Dedifferentiated amniotic fluid mesenchymal stem cell (primary cell): ENCODE measurements around the gene SPTBN4.
"Not testable (repeated sequence)": the region's sequence is repeated elsewhere in the genome, so short reads cannot be mapped to it uniquely, and the experiment has no call there.

Source experiments
- DNase-seq: peaks from one replicate; pipeline ENCODE4 v3.0.0-alpha.2; 2016; ENCODE audit errors: extremely low spot score

SPTBN4 gene

DNA sequence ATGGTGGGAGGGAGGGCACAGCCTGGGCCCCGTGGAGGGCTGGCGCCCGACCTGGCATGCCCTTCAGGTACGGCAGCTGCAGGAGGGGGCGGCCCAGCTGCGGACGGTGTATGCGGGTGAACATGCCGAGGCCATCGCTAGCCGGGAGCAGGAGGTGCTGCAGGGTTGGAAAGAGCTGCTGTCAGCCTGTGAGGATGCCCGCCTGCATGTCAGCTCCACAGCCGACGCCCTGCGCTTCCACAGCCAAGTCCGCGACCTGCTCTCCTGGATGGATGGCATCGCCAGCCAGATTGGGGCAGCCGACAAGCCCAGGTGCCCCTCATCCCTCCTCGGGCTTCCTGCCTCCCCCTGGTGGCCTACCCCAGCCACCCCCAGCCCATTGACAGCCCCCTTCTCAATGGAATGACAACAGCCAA is 93.3 kb downstream of the SPTBN4 start:
- DNase-seq, result no peak

DNA sequence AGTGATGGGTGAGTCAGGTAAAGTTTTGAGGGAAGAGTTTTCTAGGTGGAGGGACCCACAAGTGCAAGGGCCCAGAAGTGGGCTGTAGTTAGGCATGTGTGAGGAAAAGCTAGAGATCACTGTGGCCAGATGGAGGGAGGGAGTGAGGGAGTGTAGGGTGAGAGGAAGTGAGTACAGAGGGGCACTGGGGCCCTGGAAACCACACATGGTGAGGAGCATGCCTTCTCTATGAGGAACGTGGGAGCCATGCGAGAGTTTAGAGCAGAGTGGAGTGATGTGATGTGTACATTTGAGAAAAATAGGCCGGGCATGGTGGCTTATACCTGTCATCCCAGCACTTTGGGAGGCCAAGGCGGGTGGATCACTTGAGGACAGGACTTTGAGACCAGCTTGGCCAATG is 95.1 kb downstream of the SPTBN4 start:
- no peak for DNase-seq

DNA sequence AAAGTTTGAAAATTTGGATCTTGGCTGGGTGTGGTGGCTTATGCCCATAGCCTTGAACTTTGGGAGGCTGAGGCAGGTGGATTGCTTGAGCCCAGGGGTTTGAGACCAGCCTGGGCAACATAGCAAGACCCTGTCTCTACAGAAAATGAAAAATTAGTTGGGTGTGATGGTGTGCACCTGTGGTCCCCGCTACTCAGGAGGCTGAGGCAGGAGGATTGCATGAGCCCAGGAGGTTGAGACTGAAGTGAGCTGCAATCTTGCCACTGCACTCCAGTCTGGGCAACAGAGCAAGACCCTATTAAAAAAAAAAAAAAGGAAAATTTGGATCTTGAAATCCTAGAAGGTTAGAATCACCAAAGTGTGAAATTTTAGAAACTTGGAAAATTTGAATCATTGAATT is 97.7 kb downstream of the SPTBN4 start:
- not testable (repeated sequence) for DNase-seq

DNA sequence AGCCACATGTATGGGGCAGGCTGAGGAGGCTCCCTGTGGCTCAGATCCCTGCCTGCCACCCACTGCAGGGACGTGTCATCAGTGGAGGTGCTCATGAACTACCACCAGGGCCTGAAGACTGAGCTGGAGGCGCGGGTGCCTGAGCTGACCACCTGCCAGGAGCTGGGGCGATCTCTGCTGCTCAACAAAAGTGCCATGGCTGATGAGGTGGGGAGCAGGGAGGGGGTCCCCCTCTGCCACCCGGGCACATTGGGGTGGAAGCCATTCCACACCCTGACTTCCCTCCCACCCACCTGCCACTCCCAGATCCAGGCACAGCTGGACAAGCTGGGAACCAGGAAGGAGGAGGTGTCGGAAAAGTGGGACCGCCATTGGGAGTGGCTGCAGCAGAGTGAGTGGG is 98.6 kb downstream of the SPTBN4 start:
- no peak for DNase-seq

DNA sequence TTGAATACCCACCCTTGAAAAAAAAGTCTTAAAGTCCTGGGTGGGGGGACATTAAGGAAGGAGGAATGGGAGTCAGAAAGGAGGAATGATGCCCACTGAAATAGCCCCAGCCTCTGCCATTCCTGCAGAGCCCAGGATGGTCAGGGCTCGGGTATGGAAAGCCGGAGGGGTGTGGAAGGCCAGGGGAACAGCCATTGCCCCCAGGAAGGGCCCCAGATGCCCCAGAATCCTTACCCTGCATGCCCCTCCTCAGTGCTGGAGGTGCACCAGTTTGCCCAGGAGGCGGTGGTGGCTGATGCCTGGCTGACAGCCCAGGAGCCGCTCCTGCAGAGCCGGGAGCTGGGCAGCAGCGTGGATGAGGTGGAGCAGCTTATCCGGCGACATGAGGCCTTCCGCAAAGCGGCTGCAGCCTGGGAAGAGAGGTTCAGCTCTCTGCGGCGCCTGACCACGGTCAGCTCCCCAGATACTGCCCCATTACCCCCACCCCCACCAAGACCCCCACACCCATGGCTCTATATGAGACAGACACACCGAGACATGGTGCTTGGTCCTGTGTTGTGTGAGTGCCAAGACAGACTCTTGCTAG is 99.2 kb downstream of the SPTBN4 start:
- DNase-seq, result no peak

DNA sequence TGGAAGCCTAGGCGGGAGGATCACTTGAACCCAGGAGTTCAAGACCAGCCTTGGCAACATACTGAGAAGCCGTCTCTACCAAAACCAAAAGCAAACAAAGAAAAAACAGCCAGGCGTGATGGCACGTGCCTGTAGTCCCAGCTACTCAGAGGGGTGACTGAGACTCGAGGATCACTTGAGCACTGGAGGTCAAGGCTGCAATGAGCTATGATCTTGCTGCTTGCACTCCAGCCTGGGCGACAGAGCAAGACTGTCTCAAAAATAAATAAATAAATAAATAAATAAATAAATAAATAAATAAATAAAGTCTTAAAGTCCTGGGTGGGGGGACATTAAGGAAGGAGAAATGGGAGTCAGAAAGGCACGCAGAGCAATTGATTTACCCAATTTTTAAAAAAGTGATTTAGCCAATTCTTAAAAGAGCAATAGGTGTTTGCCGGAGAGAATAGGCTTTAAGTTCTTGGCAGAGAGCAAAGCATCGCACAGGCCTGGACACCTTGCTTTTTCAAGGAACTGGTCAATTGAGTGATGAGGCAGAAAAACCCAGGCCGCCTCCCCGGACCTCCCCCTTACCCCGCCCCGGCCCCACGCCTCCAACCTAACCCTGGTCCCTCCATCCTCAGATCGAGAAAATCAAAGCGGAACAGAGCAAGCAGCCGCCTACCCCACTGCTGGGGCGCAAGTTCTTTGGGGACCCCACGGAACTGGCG is 100.4 kb downstream of the SPTBN4 start:
- no peak for DNase-seq

DNA sequence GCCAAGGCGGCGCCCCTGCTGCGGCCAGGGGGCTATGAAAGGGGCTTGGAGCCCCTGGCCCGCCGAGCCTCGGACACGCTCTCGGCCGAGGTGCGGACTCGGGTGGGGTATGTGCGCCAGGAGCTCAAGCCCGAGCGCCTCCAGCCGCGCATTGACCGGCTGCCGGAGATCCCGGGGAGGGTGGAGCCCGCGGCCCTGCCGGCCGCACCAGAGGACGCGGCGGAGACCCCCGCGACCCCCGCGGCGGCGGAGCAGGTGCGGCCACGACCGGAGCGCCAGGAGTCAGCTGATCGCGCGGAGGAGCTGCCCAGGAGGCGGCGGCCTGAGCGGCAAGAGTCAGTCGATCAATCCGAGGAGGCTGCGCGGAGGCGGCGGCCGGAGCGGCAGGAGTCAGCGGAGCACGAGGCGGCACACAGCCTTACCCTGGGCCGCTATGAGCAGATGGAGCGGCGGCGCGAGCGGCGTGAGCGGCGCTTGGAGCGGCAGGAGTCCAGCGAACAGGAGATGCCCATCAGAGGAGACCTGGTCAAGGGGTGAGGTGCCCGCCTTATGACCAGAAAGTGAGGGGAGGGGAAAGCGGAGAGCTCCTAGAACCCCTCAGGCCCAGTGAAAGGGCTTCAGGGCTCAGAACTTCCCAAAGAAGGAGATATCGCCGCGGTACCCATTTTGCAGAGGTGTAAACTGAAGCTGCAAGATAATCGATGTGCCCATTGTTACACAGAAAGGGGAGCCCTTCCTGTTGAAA is 101.1 kb downstream of the SPTBN4 start:
- no peak for DNase-seq

DNA sequence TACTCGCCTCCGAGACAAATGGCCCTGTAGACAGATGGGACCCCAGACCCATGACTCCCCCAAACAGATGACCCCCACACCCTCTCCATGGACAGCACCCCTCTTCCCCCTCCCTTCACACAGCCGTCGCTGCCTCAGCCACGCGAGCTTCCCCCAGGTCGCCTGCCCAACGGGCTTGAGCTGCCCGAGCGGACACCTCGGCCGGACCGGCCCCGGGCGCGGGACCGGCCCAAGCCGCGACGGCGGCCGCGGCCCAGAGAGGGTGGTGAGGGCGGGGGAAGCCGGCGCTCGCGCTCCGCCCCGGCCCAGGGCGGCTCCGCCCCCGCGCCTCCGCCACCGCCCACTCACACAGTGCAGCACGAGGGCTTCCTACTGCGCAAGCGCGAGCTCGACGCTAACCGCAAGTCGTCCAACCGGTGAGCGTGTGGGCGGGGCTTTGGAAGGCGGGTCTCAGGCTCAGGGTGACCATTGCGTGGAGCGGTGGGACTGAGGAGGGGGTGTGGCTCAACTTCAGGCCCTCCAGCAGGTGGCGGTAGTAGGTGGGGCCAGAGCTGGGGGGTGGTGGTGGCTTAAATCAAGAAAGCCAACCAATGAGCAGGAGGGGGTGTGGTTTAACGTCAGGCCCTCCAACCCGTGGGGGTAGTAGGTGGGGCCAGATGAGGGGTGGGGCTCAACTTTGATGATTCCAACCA is 103.7 kb downstream of the SPTBN4 start:
- peak; percentile 97 for DNase-seq

DNA sequence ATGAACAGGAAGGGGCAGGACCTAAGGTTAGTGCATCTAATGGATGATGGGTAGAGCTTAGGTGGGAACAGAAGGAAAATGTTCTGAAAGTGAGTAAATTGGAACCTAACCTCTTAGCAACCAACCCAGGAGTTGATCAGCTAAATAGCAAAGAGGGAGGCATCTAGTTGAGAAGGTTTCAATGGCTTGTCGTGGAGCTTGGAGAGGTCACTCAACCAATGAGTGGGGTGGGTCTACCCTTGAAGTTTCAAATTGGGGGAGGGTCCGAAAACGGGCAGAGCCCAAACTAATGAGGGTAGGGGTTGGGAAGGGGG is 104.2 kb downstream of the SPTBN4 start:
- no peak for DNase-seq

DNA sequence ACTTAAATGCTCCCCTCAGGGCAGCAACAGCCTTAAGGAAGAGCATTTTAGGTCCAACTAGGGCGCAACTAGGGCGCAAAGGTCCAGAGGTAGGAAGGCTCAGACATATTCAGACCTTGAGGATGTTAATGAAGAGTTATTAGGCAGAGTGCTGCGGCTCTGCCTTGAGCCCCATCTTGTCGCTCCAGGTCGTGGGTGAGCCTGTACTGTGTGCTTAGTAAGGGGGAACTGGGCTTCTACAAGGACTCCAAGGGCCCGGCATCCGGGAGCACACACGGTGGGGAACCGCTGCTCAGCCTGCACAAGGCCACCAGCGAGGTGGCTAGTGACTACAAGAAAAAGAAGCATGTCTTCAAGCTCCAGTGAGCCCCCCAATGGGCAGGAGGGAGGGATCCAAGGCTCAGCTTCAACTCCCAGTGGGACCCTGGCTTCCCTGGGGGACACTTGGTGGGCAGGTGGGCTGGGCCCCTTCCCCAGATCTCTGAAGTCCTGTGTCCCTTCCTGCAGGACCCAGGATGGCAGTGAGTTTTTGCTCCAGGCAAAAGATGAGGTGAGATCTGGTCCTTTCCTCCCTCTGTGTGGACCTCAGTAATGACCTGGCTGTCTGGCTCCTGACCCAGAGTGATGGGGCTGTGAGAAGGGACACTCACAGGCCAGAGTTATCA is 105.2 kb downstream of the SPTBN4 start:
- no peak for DNase-seq

DNA sequence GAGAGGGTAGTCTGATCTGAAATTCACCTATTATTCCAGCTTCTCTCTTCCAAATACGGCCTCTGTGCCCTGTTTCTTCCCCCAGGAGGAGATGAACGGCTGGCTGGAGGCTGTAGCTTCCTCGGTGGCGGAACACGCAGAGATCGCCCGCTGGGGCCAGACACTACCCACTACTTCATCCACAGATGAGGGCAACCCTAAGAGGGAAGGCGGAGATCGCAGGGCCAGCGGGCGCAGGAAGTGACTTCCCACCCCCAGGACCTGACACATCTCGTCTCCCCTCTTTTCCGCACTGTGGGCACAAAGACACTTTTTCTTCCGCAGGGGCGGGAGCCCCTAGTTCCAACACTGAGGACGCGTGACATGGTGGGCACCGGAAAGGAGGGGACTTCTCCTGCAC is 108.5 kb downstream of the SPTBN4 start:
- DNase-seq, result no peak

DNA sequence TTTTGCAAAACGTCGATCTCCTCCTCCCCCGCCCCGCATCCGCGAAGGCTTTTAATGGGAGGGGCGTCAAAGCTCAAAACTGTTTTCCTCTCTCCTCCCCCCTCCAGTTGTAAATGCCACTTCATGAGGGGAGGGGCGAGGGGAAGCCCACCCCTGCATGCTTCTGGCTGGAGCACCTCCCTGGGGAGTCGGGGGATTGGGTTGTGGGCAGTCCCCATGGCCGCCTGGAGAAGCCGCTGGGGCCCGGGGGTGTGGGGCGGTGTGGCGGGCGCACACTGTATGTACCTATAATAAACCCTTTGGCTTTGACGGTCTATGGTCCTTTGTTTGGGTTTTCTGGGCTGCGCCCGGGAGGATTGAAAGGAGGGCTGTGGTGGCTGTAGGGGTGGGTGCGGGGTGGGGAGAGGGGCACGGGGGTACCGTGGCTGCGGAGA is 109.4 kb downstream of the SPTBN4 start:
- no peak for DNase-seq

DNA sequence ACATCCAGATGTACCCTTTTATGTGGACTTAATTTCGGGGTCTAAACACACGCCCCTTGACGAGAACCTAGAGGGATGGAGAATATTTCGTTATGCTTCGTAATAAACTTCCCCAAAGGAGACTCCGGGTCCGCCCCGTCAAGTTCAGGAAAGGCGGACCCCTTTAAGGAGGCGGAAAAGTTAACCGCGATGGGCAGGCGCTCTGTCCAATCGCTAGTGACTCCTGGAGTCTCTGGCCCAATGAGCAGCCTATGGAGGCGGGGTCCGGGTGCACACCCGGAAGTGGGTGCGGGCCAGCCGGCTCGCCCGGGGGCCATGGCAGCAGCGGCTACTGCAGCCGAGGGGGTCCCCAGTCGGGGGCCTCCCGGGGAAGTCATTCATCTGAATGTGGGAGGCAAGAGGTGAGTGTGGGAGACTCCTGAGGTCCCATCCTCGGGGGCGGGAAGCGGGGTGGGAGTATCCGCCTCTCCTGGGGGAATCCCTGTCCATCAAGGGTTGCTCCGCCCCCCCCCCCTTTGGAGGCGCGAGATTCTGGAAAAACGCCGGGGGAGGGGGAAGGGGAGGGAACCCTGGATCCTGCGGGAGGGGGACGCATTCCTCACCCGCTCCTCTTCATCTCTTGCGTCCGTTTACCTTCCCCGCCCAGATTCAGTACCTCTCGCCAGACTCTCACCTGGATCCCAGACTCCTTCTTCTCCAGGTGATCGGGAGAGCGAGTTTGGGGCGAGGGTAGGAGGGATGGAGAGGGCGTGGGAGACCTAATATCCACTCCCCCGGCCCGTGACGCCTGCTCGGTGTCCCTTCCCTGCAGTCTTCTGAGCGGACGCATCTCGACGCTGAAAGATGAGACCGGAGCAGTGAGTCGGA is 110.0 kb downstream of the SPTBN4 start, which contains the start of gene SHKBP1:
Gene SHKBP1, plus strand, starts transcription at position 289 of the 867 bp plus-strand sequence. Its CDS starts 27 bp downstream, at position 316.
- peak; percentile 92 for DNase-seq

DNA sequence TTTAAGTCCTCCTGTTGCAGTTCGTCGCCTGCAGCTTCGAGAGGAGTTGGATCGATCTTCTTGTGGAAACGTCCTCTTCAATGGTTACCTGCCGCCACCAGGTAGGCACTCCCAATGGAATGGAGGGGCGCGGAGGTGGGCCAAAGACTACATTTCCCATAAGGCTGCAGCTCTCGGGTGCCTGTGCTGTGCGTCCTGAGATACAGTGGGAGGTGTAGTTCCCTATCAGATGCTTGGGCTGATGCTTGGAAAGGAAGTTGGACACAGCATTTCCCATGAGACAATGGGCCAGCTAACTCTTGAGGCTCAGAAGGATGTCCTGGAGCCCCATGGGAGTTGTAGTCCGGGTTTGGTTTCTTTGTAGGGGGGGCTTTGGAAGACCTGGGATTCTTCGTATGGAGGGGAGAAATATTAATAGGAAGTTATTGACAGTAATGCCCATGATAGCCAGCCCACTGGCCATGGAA is 111.7 kb downstream of the SPTBN4 start:
- DNase-seq, result no peak

DNA sequence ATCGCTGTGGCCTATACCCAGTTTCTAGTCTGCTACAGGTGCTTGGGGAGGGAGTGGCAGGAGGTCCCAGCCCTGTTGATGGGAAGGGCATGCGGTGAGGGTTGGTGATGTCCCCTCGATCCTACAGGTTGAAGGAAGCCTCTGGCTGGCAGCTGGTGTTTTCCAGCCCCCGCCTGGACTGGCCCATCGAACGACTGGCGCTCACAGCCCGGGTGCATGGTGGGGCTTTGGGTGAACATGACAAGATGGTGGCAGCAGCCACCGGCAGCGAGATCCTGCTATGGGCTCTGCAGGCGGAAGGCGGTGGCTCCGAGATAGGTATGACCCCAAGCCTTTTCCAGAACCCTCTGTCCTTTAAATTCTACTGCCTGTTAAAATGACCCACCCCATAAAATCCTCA is 113.8 kb downstream of the SPTBN4 start:
- no peak for DNase-seq

DNA sequence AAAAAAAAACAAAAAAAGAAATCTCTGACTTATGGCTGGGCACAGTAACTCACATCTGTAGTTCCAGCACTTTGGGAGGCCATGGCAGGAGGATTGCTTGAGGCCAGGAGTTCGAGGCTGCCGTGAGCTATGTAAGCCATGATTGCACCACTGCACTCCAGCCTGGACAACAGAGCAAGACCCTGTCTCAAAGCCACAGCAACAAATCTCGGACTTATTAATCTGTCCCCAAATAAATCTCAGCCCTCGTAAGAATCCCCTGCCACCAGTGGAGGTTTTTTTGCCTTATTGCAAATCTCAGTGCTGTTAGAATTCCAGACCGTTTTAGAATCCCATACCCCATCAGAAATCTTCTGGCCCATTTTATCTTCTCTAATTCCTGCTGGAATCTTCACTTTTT is 114.7 kb downstream of the SPTBN4 start:
- no peak for DNase-seq

DNA sequence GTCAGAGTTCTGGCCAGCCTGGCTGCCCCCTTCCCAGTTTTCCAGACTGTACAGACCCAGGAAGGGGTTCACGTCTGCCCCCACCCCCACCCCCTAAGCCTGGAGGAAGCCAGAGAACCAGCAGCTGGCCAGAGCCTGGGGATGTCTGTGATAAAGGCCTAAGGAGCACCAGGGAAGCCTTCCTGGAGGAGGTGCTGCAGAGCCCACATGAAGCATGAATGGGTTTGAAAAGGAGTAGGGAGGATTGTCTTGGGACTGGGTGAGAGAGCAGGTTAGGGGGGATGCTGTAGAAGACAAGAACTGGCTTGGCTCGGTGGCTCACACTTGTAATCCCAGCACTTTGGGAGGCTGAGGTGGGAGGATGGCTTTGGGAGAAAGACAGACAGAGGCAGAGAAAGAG is 115.7 kb downstream of the SPTBN4 start:
- DNase-seq, result no peak

DNA sequence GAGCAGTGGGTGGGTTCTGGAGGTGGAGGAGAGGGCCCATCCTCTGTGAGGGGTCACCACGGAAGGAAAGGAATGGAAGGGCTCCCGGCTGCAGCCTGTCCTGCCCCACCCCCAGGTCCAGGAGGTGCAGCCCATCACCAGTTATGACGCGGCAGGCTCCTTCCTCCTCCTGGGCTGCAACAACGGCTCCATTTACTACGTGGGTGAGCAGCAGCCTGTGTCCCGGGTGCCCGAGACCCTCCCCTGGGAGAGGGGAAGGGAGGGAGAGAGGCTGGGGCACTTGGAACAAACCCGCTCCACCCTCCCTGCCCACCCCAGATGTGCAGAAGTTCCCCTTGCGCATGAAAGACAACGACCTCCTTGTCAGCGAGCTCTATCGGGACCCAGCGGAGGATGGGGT is 116.5 kb downstream of the SPTBN4 start:
- no peak for DNase-seq

DNA sequence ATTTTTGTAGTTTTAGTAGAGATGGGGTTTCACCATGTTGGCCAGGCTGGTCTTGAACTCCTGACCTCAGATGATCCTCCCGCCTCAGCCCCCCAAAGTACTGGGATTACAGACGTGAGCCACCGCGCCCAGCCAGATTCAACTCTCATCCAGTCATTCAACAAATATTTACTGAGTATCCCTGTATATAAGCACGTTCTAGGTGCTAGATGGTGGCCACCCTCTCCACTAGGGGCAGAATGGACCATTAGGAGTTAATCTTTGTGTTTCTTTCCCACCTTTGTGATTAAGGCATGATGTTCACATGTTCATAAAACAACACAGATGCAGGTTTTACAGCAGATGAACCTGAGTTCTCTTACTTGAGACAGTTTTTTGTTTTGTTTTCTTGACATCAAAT is 117.2 kb downstream of the SPTBN4 start:
- DNase-seq, result no peak

DNA sequence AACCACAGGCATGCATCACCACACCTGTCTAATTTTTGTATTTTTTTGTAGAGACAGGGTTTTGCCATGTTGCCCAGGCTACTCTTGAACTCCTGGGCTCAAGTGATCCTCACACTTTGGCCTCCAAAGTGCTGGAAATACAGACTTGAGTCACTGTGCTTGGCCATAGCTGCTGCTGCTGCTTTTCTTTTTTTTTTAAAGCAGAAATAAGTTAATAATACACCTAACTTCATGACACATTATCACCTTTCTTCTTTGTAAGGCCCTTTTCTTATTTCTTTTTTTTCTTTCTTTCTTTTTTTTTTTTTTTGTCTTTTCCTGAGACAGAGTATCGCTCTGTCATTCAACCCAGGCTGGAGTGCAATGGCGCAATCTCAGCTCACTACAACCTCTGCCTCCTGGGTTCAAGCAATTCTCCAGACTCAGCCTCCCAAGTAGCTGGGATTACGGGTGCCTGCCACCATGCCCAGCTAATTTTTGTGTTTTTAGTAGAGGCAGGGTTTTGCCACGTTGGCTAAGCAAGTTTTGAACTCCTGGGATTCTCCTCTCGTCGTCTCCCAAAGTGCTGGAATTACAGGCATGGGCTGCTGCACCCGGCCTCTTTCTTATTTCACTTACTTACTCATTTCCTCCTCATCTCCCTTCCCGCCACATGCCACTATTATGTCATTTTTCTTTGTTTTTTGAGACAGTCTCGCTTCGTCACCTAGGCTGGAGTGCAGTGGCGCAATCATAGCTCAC is 118.6 kb downstream of the SPTBN4 start:
- DNase-seq, result no peak
